Amniotic stem cell (primary cell): ENCODE results near the gene POLR2B.
"Not testable (repeated sequence)": the region's sequence is repeated elsewhere in the genome, so short reads cannot be mapped to it uniquely, and the experiment has no call there.

Experiments
- DNase-seq: peaks from one replicate; lab custom pipeline; 2025; lab: John Stamatoyannopoulos, UW

POLR2B gene

DNA sequence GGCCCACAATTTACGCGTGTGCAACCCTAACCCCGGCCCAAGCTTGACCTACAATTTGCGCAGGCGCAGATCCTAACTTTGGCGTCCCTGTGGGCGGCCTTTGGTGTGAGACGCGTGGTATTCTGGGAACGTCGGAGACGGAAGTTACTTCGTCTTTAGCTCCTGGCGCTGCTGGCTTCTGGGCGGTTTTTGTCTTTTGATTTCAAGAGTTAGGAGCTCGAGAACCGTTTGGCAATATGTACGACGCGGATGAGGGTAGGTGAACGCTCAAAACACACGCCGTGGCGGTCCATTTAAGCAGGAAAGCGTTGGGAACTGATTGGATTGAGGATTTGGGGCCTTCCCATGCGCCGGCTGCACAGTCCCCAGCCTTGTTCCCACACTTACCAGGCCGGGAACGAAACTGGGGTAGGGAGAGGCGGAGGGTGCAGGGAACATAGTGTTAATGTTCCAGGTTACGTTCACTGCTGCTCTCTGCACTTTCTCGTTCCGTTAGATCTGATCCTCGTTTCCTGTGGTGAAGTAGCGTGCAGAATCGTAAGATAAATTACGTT lies at the start of gene POLR2B:
POLR2B (plus strand) TSS at position 147 of the 554 bp plus-strand sequence; CDS start at position 237, 90 bp downstream.
- peak; percentile 87 for DNase-seq

- DNase-seq = no peak
These were observed 48.1 kb upstream of the POLR2B start for GRCh38 chr4:56930638-56931037.

DNA sequence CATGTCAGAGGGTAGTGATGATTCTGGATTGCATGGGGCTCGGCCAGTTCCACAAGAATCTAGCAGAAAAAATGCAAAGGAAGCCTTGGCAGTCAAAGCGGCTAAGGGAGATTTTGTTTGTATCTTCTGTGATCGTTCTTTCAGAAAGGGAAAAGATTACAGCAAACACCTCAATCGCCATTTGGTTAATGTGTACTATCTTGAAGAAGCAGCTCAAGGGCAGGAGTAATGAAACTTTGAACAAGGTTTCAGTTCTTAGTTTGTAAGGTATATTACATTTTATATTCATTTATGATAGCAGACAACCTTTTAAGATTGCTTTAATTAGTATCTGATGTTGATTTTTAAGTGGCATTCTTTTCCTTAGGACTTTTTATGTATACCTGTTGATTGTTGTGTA lies 46.8 kb upstream of the POLR2B start:
- no peak for DNase-seq

- DNase-seq = peak; percentile 51
These were observed 41.4 kb upstream of the POLR2B start for GRCh38 chr4:56937262-56937661.

DNA sequence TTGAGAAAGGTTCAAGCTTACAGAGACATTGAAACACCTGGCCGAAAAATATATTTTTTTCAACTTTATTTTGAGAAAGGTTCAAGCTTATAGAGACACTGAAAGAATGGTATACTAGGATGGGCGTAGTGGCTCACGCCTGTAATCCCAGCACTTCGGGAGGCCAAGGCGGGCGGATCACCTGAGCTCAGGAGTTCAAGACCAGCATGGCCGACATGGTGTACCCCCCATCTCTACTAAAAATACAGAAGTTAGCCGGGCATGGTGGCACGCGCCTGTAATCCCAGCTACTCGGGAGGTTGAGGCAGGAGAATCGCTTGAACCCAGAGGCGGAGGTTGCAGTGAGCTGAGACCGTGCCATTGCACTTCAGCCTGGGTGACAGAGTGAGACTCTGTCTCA lies 38.9 kb upstream of the POLR2B start:
- not testable (repeated sequence) for DNase-seq

- no peak for DNase-seq
These were observed 38.3 kb upstream of the POLR2B start for GRCh38 chr4:56940403-56940802.

DNA sequence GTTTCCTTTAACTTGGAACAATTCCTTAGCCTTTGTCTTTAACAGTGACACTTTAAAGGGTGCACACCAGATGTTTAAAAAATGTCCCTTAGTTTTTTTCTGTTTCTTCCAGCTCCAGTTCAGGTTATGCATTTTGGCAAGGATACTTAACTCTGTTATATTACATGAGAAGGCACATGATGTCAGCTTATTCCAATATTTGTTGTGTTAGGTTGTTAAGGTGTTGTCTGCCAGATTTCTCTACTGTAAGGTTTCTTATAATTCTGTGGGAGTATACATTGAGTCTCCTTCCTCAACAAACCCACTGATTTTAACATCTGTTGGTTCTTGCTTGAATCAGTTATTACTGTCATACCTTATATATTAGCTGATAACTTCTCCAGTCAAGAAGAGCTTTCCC lies 37.7 kb upstream of the POLR2B start:
- DNase-seq = no peak

DNA sequence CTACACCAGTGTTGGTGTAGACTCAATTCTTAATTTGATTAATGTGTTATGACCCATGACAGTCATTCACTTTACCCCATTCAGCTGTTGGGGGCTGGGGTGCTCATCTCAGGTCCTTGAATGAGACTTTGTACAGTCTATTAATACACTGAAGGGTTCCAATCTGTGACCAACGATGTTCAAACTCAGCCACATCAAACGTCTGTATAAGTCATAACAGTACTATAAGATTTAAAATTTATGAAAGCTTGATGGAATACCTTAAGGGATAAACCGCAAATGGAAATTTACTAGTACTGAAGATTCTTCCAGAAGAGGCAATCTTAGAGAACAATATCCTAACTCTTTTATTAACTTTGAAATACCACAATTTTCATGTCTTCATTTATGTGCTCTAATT lies 37.3 kb upstream of the POLR2B start:
- DNase-seq = no peak

DNA sequence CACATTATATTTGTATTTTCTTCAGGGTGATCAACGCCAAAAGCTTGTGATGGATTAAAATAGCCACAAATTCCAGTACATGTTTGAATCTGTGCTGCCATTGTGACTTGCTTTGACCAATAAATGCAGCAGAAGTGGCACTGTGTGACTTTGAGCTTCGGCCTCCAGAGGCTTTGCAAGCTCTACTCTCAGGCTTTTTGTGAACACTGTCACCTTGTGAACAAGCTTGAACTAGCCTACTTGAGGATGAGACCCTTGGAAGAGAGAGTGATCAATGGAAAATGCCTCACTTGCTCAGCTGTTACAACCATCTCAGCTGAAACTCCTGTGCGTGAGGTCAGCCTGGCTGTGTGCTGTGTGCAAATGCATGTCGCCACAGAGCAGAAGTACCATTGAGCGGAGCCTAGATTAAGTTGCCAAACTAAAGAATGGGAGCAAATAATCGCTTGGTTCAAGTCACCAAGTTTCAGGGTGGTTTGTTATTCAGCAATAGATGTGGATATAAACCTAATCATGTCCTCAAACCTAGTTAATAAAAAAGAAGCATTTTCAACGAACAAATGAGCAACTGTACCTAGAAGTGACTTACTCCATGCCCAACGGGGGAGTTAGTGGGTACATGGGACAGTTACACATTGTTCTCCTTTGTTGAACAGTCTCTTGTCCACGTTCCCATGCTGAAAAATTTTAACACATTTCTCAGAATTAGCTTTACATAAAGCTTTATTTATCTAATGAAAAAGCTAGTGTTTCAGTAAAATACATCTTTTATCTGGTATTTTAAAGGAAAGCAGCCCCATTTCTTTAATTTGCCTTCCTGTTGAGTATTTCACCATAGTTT lies 24.8 kb upstream of the POLR2B start:
- no peak for DNase-seq

- DNase-seq = peak; percentile 89
These were observed 20.6 kb upstream of the POLR2B start for GRCh38 chr4:56958111-56958517.

GRCh38 chr4:56959100-56959499 lies 19.6 kb upstream of the POLR2B start:
- no peak for DNase-seq

DNA sequence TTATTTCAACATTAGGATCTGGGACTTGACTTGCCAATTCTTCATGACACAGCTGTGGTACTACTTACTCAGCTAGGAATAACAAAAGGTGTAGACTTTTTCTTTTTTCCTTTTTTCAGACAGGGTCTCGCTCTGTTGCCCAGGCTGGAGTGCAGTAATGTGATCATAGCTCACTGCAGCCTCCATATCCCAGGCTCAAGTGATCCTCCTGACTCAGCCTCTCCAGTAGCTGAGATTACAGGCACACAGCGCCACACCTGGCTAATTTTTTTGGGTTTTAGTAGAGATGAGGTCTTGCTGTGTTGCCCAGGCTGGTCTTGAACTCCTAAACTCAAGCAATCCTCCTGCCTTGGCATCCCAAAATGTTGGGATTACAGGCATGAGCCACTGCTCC lies 17.6 kb upstream of the POLR2B start:
- DNase-seq = no peak

GRCh38 chr4:56971383-56971782 lies 7.3 kb upstream of the POLR2B start:
- no peak for DNase-seq

DNA sequence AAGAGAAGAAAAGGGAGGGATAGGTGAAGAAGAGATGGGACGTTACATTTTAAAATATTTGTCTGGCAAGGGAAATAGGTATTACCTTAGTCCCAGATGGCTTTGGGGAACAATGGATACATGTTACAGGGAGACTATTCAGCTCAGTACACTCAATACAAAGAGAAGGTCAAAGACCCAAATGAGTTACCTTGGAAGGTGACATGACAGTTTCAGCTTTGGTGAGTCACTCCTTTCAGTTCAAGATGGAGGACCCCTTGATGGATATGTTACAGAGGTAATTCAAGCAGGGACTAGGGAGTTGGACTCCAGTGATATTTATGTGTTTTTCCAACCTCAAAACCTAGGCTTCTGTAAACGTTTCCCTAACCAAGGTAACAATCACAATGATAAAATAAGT lies 6.3 kb upstream of the POLR2B start:
- no peak for DNase-seq

- no peak for DNase-seq
These were observed 5.9 kb upstream of the POLR2B start for GRCh38 chr4:56972809-56973208.

DNA sequence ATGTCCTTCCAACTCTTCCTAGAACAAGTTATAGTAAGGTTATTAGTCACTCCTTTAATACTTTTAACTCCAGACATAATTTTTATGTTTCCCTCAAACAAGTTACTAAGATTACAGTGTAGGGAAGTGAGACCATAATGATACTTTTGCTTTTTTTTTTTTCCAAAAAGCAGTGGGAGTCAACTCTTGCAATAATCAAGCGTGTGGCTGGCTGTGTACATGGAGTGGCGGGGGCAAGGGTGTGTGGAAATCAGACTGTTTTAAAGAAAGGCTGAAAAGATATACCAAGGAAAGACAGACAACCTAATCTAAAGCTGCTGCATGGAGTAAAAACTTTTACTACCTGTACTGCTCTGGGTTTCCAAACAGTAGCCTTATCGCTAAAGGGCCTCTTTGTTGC lies 5.4 kb upstream of the POLR2B start:
- DNase-seq = no peak

- DNase-seq = no peak
These were observed 2.3 kb upstream of the POLR2B start for GRCh38 chr4:56976283-56976836.

DNA sequence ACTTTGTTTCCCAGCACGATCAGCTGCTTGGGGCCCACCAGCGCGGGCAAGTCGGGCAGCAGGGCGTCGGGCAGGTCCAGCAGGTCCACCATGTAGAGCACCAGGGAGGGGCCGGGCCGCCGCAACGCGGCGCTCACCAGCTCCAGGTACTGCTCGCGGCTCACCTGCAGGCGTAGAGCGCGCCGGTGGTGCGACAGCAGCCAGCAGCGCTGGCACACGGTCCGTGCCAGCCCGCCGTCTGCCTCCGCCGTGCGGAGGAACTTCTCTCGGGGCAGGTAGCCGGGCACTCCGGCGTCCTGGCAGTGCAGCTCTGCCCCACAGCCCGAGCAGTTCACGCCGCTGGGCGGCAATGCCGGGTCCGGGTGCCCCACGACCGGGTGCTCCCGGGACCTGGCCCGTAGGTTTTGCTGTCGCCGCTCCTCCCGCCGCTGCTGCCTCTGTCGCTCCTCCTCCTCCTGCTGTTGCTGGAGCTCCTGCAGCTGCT lies 1.8 kb upstream of the POLR2B start:
- DNase-seq = no peak

- DNase-seq = peak; percentile 96
These were observed 1.2 kb upstream of the POLR2B start, which contains the start of gene NOA1 for GRCh38 chr4:56977321-56978012. NOA1 (minus strand) TSS chr4:56977606; CDS start chr4:56977585, 21 bp downstream.

DNA sequence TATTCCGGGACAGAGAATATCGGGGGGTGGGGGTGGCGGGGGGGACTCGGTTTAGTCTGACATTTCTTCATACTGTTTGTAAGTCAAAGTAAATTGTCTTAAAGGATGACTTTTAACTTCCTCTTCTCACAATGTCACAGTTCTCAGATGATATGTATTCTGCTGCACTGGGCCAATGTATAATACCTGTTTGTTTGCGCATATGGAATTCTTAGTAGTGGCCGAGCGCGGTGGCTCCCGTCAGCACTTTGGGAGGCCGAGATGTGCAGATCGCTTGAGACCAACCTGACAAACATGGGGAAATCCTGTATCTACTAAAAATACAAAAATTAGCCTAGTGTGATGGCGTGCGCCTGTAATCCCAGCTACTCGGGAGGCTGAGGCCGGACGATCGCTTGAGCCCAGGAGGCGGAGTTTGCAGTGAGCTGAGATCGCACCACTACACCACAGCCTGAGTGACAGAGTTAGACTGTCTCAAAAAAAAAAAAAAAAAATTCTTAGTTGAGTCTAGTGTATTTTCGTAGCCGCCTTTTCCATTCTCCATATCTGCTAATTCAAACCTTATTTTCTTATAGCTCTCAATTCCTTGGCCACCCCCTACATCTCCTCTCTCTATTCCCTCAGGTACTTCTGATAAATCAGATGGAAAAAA lies 851 bp downstream of the POLR2B start:
- no peak for DNase-seq

- DNase-seq = no peak
These were observed 3.1 kb downstream of the POLR2B start for GRCh38 chr4:56981795-56982201.

- no peak for DNase-seq
These were observed 7.5 kb downstream of the POLR2B start for GRCh38 chr4:56986192-56986591.
